Esophagus muscularis mucosa (tissue), 3 donors: ENCODE data around the gene BORCS5.
"Not testable (repeated sequence)": the region's sequence is repeated elsewhere in the genome, so short reads cannot be mapped to it uniquely, and the experiment has no call there.

ENCODE experiments used
- EP300 ChIP-seq: sonication (generic); formaldehyde crosslinking; IDR thresholded peaks from one replicate; pipeline ENCODE4 v1.6.1; 2017; ENCODE audit warnings: antibody characterized with exemption
- TF ChIP-seq, protein P1 (sequence below), 3 experiments: fragments of 200-600 bp in 2 of 3; fragments of 450-650 bp in 1 of 3; sonication (generic) in 2 of 3; IDR thresholded peaks; one replicate each; pipeline ENCODE4 v1.5.1; 2017 to 2019; ENCODE audit warnings: antibody characterized with exemption in 3 of 3, mild to moderate bottlenecking in 2 of 3, moderate library complexity in 1 of 3

DNA sequence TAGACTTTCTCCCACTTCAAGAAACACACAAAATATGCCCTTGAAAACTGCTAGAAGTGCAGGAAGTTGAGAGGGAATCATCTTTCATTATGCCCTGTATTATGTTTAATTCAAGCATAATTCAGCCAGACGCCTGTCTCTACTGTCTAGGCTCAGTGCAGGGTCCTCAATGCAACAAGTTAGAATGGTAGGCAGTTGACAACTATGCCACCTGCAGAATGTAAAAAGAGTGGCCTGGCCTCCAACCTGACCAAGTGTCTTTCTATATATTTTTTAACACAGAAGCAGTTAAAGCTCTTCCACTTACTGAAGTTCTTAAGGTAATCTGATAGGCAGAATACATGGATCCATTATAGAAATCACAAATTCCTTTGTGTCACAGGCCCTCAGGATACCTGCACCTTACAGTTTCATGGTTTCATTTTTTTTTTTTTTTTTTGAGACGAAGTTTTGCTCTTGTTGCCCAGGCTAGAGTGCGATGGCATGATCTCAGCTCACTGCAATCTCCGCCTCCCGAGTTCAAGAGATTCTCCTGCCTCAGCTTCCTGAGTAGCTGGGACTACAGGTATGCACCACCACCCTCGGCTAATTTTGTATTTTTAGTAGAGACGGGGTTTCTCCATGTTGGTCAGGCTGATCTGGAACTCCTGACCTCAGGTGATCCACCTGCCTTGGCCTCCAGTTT is 145.4 kb downstream of the BORCS5 start:
- TF ChIP-seq, protein P1, sequence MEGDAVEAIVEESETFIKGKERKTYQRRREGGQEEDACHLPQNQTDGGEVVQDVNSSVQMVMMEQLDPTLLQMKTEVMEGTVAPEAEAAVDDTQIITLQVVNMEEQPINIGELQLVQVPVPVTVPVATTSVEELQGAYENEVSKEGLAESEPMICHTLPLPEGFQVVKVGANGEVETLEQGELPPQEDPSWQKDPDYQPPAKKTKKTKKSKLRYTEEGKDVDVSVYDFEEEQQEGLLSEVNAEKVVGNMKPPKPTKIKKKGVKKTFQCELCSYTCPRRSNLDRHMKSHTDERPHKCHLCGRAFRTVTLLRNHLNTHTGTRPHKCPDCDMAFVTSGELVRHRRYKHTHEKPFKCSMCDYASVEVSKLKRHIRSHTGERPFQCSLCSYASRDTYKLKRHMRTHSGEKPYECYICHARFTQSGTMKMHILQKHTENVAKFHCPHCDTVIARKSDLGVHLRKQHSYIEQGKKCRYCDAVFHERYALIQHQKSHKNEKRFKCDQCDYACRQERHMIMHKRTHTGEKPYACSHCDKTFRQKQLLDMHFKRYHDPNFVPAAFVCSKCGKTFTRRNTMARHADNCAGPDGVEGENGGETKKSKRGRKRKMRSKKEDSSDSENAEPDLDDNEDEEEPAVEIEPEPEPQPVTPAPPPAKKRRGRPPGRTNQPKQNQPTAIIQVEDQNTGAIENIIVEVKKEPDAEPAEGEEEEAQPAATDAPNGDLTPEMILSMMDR (IDR thresholded peaks at IDR 0.05): not testable (repeated sequence)
- not testable (repeated sequence) for TF ChIP-seq EP300
